HG03342 (cell line): ENCODE measurements around the gene MTA3.
"Not testable (repeated sequence)": the region's sequence is repeated elsewhere in the genome, so short reads cannot be mapped to it uniquely, and the experiment has no call there.

Experiments used
- ATAC-seq: cut with Tn5 transposase; IDR thresholded peaks from one replicate; pipeline ENCODE4 v1.9.1; 2021; ENCODE audit warnings: mild to moderate bottlenecking, moderate library complexity; ENCODE audit not compliant: unreplicated experiment

MTA3 gene

DNA sequence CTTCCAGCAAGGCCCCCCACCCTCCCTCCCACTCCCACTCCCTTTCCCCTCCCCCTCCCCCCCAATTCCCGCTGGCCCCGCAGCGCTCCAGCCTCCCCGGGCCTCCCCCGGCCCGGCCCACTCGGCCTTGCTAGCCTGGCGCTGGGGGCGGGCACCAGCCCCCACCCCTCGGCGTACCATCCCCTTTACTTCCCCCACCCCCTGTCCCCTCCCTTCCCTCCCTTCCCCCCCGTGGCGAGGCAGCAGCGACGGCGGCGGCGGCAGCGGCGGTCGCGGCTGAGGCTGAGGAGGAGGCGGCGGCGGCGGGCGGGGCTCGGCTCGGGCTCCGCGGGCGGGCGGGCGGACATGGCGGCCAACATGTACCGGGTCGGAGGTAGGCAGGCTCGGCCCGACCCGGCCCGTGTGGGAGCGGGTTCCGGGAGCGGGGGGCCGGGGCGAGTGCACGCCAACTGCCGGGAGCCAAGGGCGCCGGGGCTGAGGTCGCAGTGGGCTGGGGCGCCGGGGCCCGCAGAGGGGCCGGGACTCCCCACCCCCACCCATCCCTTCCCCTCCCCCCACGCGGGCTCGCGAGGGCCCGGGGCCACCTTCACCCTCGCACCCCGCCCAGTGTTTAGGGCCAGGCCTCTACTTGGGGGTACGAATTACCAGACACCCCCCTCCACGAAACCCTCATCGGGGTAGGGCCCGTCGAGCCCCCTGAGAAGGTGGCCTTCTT, at the start of gene MTA3:
MTA3 (plus strand) TSS at position 232 of the 715 bp plus-strand sequence; CDS start at position 346, 114 bp downstream.
- peak; percentile 14 for ATAC-seq

DNA sequence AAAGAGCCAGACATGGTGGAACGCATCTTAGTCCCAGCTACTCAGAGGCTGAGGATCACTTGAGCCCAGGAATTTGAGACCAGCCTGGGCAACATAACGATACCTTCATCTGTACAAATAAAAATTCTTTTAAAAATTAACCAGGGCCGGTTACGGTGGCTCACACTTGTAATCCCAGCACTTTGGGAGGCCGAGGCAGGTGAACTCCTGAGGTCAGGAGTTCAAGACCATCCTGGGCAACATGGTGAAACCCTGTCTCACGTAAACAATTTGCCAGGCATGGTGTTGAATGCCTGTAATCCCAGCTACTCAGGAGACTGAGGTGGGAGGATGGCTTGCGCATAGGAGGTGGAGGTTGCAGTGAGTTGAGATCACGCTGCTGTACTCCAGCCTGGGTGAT, 48.8 kb upstream of the MTA3 start:
- ATAC-seq: no peak

DNA sequence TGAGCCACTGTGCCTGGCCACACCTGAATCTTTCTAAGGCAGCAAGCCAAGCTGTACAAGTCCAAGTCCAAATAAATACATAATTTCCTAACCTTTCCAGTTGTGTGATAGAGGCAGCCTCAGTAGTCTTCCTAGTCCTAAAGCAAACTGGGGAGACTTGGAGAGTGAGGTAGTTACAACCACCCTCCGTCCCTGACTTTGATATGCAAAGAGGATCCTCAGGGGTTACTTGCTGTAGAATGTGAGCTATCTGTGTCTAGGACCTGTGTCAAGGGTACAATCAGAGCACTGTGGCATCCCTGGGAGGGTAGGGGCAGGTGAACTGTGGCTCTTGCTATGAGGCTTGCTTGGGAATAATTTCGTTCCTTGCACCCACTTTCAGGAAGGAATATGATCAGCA, 46.4 kb upstream of the MTA3 start:
- ATAC-seq: no peak

DNA sequence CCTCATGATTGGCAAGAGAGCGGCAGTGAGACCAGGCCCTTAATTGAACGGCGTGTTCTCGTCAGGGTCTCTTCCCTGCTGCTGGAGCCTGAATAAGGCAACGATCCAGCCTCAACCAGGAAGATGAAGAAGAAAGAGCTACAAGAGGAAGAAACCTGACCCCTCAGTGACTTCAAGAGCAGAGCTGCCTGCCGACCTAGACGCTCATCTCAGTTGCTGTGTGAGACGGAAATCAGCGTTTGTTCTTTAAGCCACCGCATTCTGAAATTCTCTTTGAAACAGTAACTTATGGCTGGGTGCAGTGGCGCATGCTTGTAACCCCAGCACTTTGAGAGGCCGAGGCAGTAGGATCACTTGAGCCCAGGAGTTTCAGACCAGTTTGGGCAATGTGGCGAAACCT, 45.1 kb upstream of the MTA3 start:
- no peak for ATAC-seq

DNA sequence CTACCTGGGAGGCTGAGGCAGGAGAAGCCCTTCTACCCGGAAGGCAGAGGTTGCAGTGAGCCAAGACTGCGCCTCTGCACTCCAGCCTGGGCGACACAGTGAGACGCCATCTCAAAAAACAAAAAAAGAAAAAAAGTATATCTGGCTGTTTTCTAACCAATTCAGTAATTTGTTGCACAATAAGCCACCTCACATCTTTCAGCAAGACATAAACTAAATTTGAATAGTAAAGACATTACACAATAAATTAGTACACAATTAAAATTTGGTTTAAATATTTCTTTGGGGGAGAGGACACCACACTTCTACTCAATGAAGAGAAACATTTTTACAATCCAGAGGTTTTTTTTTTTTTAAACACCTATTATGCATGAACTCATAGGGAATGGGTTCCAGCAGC, 36.0 kb upstream of the MTA3 start:
- ATAC-seq: no peak

DNA sequence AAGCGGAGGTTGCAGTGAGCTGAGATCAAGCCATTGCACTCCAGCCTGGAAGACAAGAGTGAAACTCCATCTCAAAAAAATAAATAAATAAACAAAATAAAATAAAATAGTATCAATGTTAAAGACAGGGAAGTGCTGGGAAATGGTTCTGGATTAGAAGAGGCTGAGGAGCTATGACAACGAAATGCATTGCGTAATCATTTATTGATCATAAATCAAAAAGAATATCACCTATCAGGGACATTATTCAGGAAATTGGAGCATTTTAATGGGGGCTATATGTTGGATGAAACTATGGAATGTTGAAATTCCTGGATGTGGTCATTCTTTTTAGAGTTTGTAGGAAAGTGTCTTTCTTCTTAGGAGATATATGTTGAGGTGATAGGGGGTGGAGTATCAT, 30.9 kb upstream of the MTA3 start:
- no peak for ATAC-seq

DNA sequence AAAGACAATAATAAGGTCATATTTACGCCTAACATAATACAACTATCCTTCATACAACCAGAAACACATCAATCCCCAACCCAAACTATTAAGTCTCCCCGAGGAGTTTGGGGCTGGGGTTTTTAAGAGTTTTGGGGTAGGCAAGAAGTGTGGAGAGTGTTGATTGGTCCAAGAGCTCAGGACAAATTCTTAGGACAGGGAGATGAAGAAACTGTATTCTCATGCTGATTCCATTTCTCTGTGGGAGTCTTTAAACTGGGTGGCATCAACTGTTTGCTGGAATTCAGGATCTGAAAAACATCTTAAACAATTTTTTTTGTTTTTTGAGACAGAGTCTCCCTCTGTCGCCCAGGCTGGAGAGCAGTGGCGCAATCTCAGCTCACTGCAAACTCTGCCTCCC, 25.6 kb upstream of the MTA3 start:
- no peak for ATAC-seq

DNA sequence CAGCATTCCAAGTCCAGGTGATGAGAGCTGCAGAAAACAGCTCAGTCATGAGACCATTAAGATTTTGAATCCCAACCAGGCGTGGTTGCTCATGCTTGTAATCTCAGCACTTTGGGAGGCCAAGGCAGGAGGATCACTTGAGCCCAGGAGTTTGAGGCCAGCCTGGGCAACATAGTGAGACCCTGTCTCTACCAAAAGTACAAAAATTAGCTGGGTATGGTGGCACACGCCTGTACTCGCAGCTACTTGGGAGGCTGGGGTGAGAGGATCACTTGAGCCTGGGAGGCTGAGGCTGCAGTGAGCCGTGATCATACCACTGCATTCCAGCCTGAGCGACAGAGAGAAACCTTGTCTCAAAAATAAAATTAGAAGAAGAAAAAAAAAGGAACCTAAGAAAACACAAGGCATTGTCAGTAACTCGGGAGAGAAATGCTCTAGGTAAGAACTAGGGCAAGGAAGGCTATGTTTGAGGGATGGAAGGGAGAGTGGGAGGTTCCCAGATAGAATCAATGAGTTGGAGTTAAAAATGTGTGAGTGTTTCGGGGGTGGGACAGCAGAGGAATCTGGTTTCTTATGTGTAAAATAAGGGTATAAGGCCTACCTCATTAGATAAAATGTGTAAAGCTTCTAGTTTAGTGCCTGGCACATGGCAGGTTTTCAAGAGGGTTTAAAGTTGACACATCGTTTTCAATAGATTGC, 23.3 kb upstream of the MTA3 start:
- ATAC-seq: no peak

DNA sequence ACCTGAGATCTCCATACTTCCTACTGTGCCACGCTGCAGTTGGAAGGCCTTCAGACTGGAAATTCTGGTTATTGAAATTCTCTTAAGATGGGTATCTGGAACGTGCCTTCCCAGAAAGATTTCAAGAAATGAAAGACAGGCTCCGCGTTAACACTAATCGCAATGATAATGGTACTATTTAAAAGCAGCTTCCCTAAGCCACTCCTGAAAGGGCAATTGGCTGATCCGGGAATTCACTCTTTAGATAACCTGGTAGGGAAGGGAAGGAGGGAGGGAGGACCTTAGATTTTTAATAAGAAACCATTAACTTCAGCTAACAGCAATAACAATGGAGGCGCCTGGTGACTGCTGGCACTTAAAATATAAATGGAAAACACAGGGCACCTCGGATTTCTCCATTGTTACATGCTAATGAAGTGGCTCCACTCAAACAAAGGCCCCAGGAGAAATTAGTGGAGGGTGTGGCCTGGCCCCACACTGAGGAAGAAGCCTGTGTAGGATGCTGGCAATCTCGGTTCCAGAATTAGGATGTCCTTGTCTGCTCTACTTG, 22.5 kb upstream of the MTA3 start:
- ATAC-seq: no peak

DNA sequence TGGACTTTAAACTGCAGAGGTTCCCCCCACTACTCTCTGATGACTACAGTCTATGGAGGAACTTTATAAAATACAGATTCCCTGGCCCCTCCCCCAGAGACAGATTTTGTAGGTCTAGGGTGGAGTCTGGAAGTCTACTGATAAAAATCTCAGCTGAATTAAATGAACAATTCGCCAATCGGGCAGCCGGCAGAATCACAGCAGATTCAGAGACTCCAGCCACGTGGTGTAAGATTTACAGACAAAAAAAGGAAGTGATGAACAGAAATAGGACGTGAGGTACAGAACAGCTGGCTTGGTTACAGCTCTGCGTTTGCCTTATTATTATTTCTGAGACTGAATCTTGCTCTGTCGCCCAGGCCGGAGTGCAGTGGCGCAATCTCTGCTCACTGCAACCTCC, 21.4 kb upstream of the MTA3 start:
- no peak for ATAC-seq

DNA sequence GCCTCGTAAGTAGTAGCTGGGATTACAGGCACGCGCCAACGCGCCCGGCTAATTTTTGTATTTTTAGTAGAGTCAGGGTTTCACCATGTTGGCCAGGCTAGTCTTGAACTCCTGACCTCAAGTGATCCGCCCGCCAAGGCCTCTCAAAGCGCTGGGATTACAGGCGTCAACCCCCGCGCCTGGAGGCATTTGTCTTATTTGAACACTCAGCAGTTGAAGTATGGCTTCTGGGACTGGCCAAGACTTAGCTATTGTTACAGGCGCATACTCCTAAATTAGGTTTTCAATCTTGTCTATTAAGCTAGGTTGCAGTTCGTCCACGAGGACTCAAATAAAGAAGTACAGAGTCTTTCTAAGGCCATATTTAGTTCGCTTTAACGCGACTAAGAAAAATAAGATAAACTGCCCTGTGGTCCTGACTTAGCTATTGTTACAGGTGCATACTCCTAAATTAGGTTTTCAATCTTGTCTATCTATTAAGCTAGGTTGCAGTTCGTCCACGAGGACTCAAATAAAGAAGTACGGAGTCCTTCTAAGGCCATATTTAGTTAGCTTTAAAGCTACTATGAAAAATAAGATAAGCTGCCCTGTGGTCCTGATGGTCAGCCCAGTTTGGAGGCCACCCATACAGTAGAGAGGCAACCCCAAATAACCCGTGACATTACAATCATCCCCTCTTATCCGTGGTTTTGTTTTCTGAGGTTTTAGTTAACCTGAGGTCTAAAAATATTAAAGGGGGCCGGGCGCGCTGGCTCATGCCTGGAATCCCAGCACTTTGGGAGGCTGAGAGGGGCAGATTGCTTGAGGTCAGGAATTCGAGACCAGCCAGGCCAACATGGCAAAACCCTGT, 20.8 kb upstream of the MTA3 start:
- ATAC-seq: no peak

DNA sequence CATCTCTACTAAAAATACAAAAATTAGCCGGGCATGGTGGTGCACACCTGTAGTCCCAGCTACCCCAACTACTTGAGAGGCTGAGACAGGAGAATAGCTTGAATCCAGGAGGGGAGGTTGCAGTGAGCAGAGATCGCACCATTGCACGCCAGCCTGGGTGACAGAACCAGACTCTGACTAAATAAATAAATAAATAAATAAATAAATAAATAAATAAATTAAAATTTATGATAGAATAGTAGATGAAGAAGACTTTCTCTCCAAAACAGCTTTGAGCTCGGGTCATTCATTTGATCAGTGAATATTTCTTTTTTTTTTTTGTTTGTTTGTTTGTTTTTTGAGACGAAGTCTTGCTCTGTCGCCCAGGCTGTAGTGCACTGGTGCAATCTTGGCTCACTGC, 17.6 kb upstream of the MTA3 start:
- ATAC-seq: no peak

DNA sequence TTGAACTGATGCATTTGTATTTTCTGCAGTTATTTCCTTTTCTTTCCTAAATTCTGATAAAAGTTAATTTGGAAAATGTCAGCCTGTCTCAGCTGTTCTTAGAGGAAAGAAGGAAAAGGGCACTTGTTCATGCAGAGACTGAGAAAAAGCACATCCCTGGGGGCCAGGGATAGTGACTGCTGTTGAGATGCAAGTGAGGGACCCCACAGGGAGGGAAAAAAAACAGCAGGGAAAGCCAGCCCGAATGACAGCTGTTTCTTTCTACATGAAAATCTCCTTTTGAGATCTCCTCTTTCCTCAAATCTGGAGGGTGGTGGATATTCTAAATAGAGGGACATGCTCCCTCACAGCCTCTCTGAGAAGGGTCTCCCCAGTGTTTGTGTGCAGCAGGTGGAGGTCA, 14.0 kb upstream of the MTA3 start:
- no peak for ATAC-seq

DNA sequence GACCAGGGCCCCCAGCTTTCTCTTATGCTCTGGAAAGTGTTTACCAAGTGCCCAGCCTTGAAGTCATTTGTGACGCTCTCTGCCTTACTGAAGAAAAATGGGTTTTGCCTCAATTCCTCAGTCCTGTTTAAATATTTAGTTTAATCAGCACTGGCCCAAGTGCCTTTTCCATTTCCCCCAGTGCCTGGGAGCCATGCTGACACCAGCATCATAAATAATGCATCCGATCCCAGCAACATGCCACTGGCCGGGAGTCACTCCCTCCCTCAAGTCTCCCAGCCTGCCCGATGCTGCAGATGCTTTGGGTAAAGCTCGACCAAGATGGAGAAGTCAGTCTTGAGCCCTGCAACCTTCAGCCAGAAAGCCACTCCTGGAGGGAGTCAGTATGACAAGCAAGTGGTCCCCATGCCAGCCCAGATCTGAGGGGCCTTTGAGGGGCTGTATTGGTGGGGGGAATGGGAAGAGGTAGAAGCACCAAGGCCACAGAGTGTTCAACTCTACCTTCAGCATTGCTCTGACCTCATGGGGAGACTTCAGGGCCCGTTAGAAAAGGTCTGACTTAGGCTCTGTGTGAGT, 12.0 kb upstream of the MTA3 start:
- no peak for ATAC-seq

DNA sequence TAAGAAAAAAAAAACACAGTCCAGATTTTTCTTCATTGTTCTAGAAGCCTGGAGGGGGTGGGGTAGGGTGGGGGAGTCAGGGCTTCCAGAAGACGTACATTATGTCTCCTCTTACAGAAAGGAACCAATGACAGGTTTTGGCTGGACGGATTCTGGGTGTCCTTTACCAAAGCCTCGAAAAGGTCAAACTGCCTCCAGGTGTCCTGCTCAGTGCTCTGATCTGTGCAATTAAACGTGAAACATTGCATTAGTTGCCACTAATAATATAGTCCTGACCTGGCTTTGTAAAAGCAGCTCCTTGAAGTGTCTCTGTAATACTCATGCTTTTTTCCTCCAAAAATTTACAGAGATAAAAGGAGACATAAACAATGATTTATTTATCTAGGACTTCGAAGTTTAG, 11.1 kb upstream of the MTA3 start:
- no peak for ATAC-seq

DNA sequence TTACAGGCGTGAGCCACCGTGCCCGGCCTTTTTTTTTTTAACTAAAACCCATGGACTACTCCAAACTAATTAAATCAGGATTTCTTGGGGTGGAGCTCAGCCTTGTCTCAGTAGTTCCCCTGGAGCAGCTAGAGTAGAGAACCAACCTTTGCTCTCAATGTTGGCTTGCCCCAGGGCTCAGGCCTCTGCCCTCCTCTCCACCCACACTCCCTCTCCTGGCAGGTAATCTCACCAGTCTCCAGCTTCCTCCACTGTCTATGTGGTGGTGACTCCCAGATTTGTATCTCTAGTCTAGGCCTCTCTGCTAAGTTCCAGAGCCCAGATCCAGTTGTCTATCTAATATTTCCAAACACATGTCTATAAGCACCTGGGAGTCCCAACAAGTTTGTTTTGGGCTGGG, 9.6 kb upstream of the MTA3 start:
- ATAC-seq: no peak

DNA sequence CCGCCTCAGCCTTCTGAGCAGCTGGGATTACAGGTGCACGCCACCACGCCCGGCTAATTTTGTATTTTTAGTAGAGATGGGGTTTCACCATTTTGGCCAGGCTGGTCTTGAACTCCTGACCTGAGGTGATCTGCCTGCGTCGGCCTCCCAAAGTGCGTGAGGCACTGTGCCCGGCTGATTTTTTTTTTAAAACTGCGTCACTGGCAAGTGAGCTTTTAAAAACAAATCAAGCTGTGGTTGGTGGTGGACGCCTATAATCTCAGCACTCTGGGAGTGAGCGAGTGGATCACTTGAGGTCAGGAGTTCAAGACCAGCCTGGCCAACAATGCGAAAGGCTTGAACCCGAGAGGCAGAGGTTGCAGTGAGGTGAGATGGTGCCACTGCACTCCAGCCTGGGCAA, 8.3 kb upstream of the MTA3 start:
- ATAC-seq: not testable (repeated sequence)

DNA sequence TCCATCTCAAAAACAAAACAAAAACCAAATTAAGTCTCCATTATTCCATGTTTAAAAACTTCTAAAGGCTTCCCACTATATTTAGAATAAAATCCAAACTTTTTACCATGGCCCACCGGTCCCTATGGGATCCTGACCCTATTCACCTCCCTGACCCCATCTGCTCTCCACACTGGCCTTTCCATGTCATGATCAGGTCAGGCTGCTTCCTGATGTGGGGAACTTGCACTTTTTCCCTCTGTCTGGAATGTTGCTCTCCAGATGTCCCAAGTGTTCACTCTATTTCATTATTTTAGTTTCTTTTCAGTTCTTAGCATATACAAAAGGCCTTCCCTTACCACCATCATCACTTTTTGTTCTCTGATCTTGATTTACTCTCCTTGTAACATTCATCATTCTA, 7.5 kb upstream of the MTA3 start:
- ATAC-seq: no peak

DNA sequence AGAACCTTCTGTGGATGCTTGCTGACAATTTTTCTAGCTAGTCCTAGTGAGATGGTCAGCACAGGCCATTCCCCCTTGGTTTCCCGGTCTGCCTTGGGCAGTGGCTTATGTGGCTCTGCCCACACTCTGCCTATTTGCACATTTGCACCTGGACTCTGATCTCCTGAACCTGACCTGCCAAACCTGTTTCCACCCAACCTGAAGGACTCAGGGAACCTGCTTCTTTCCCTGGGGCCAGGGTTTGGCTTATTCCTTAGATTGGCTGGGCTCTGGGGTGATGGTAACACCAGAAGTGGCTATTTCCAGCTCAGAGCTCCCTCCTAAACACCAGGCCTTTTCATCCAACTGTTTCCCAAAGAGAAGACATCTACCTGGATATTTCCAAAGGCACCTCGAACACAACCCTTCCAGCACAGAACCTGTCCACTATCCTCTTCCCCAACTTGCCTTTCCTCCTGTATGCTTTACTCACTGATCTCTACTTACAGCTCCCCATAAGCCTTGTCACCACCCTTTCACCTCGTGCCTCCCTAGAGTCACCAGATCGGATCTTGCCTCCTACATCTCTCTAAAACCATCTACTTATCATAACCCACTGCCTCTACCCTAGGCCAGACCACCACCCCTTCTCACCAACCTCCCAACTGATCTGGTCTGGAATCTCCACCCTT, 5.8 kb upstream of the MTA3 start:
- no peak for ATAC-seq

DNA sequence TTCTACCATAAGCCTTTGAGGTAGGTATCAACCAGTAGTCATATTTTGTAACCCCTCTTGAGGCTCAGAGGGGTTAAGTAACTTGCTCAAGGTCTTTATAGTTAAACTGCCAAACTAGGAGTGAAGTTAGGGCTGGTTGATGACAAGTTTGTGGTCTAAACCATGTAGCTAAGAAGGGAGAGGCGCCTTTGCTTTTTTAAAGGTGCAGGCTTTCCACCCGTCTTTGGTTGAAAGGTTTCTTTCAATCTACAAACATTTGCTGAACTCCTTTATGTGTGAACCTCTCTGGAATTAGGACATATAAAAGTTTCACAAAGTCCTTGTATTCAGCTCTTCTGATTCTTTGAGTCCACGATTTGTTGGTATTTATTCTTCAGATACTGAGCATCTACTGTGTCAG, 2.4 kb upstream of the MTA3 start:
- no peak for ATAC-seq
